Keratinocyte (primary cell): ENCODE measurements around the gene ITIH3. TPM values are rescaled to one million over a fixed set of nuclear protein-coding genes. Genes with fewer than 3 reads are reported as not detected.

Source experiments
- DNase-seq: peaks from one replicate; pipeline ENCODE4 v3.0.0-alpha.2; 2011; ENCODE audit warnings: low read depth, missing footprints, low spot score
- FAIRE-seq: peaks from 2 replicates; lab custom pipeline; 2011; peaks lifted over from hg19 to GRCh38; lab: Jason Lieb, UNC
- H2AFZ ChIP-seq: 2 replicates; pipeline ENCODE4 v1.6.0; 2012; ENCODE audit warnings: low read length, control low read depth, inconsistent platforms; ENCODE audit not compliant: control insufficient read depth
- H3K27ac ChIP-seq: 2 replicates; pipeline ENCODE4 v1.5.1; 2011; ENCODE audit warnings: low read length; ENCODE audit not compliant: control insufficient read depth, insufficient read depth
- H3K27me3 ChIP-seq: 3 replicates; pipeline ENCODE4 v1.6.0; 2011; ENCODE audit warnings: low read length; ENCODE audit not compliant: control insufficient read depth, insufficient read depth; ENCODE audit errors: extremely low read depth
- H3K36me3 ChIP-seq, 2 experiments: 2 replicates in 1 of 2; 3 replicates in 1 of 2; pipeline ENCODE4 v1.5.1; 2011; ENCODE audit warnings: low read length in 2 of 2, mild to moderate bottlenecking in 1 of 2; ENCODE audit not compliant: control insufficient read depth in 2 of 2, insufficient read depth in 2 of 2; ENCODE audit errors: extremely low read depth in 1 of 2
- H3K4me1 ChIP-seq: 3 replicates; pipeline ENCODE4 v1.5.1; 2011; ENCODE audit warnings: low read length; ENCODE audit not compliant: control insufficient read depth, insufficient read depth; ENCODE audit errors: extremely low read depth
- H3K4me2 ChIP-seq: 3 replicates; pipeline ENCODE4 v1.6.0; 2011; ENCODE audit warnings: low read depth, low read length; ENCODE audit not compliant: control insufficient read depth, insufficient read depth; ENCODE audit errors: extremely low read depth
- H3K4me3 ChIP-seq, 3 experiments: fragments of 200-600 bp in 1 of 3; sonication (generic) in 1 of 3; 2 replicates in 2 of 3; 3 replicates in 1 of 3; pipeline ENCODE4 v1.5.1; 2011 to 2016; ENCODE audit warnings: low read length in 3 of 3, mild to moderate bottlenecking in 3 of 3, control low read depth in 2 of 3, inconsistent platforms in 1 of 3, low read depth in 1 of 3, mixed read lengths in 1 of 3, mixed run types in 1 of 3, moderate library complexity in 1 of 3; ENCODE audit not compliant: control insufficient read depth in 2 of 3, insufficient read depth in 2 of 3; ENCODE audit errors: extremely low read depth in 1 of 3
- H3K79me2 ChIP-seq: 2 replicates; pipeline ENCODE4 v1.6.0; 2012; ENCODE audit warnings: low read length; ENCODE audit not compliant: control insufficient read depth, insufficient read depth
- H3K9ac ChIP-seq: 3 replicates; pipeline ENCODE4 v1.6.0; 2011; ENCODE audit warnings: low read length; ENCODE audit not compliant: control insufficient read depth, insufficient read depth; ENCODE audit errors: extremely low read depth
- H3K9me1 ChIP-seq: 3 replicates; pipeline ENCODE4 v1.6.0; 2011; ENCODE audit warnings: low read length; ENCODE audit not compliant: control insufficient read depth, insufficient read depth; ENCODE audit errors: extremely low read depth
- H3K9me3 ChIP-seq: 2 replicates; pipeline ENCODE4 v1.5.1; 2012; ENCODE audit warnings: low read depth, low read length; ENCODE audit not compliant: control insufficient read depth
- H4K20me1 ChIP-seq: 3 replicates; pipeline ENCODE4 v1.6.0; 2011; ENCODE audit warnings: low read length; ENCODE audit not compliant: control insufficient read depth, insufficient read depth; ENCODE audit errors: extremely low read depth
- CTCF ChIP-seq, 3 experiments: IDR thresholded peaks in 1 of 3; conservative IDR thresholded peaks in 1 of 3; optimal IDR thresholded peaks in 1 of 3; 2 replicates in 2 of 3; 3 replicates in 1 of 3; pipeline versions ENCODE3 to v1.5.1; 2011; ENCODE audit warnings: low read length in 3 of 3, mild to moderate bottlenecking in 3 of 3, moderate library complexity in 2 of 3, control low read depth in 1 of 3, inconsistent platforms in 1 of 3; ENCODE audit not compliant: insufficient read depth in 2 of 3; ENCODE audit errors: extremely low read depth in 1 of 3
- EZH2 ChIP-seq: IDR thresholded peaks from one replicate; pipeline ENCODE4 v1.6.1; 2012; ENCODE audit warnings: inconsistent platforms, mild to moderate bottlenecking, low read length, moderate library complexity
- dilution Hi-C: fragments of 300-500 bp; cut with MboI; formaldehyde crosslinking; loops from one replicate; pipeline ENCODE4 v1.7.0; 2020; ENCODE audit warnings: low sequenced_read_pairs; ENCODE audit not compliant: extremely low pct_ligation_motif_present
- polyA plus RNA-seq, 5 experiments: library from polyadenylated mRNA; depleted of rRNA in 3 of 5; stranded (reverse) in 3 of 5; stranded (forward) in 1 of 5; unstranded in 1 of 5; fragments of >200 nt; gene quantifications; 1 replicate in 1 of 5; 2 replicates in 3 of 5; 3 replicates in 1 of 5; pipeline versions ENCODE4 v1.2.1 to v1.2.3, GENCODE V29; 2011 to 2012; ENCODE audit warnings: missing spikeins in 2 of 5, low read depth in 1 of 5, low replicate concordance in 1 of 5

Gene ITIH3
- polyA plus RNA-seq, 1 donor (not counting 4 experiments of a cell fraction or from before 2014, with no cell fraction given) = not detected

- Histone ChIP-seq H3K4me1 (no peaks in the 10 kb centered on the region), H3K9me3 (no peaks in the 10 kb centered on the region), H3K9me1 (no peaks in the 10 kb centered on the region), H3K79me2 (no peaks in the 10 kb centered on the region), H2AFZ (no peak overlapping the region), H3K4me2 (no peak overlapping the region), H3K9ac (no peak overlapping the region), H3K27me3 (no peaks in the 10 kb centered on the region), H3K4me3 (no peak overlapping the region), H3K36me3 (no peaks in the 10 kb centered on the region), H4K20me1 (no peaks in the 10 kb centered on the region), H3K27ac (no peak overlapping the region)
- dilution Hi-C loops = no loop called here
- DNase-seq (no peak), FAIRE-seq (no peak)
- TF ChIP-seq EZH2 (no peak), CTCF (optimal IDR thresholded peaks at IDR 0.05 in 1 of 3, IDR thresholded peaks at IDR 0.05 in 1 of 3, conservative IDR thresholded peaks at IDR 0.05 in 1 of 3; ENCODE audit: extremely low read depth in 1 of 3, insufficient read depth in 2 of 3, low read length in 3 of 3) (no peak)
Measured at GRCh38 chr3:52810923-52811322, 16.3 kb downstream of the ITIH3 start.

- no peak for TF ChIP-seq EZH2
- no peak for TF ChIP-seq CTCF (optimal IDR thresholded peaks at IDR 0.05 in 1 of 3, IDR thresholded peaks at IDR 0.05 in 1 of 3, conservative IDR thresholded peaks at IDR 0.05 in 1 of 3; ENCODE audit: extremely low read depth in 1 of 3, insufficient read depth in 2 of 3, low read length in 3 of 3)
- no peaks in the 10 kb centered on the region for H3K36me3 ChIP-seq
- H3K27me3 ChIP-seq = no peaks in the 10 kb centered on the region
- no peak overlapping the region for H3K4me2 ChIP-seq
- no peak overlapping the region for H3K4me3 ChIP-seq
- H4K20me1 ChIP-seq = no peaks in the 10 kb centered on the region
- H3K4me1 ChIP-seq = no peaks in the 10 kb centered on the region
- no peak overlapping the region for H3K9ac ChIP-seq
- FAIRE-seq (no peak), DNase-seq (no peak)
- no peaks in the 10 kb centered on the region for H3K9me1 ChIP-seq
- no peak overlapping the region for H2AFZ ChIP-seq
- H3K9me3 ChIP-seq = no peaks in the 10 kb centered on the region
- H3K27ac ChIP-seq = no peak overlapping the region
- no peaks in the 10 kb centered on the region for H3K79me2 ChIP-seq
- dilution Hi-C loops = no loop called here
Measured at GRCh38 chr3:52811452-52812011, 16.9 kb downstream of the ITIH3 start.
